G401 (cell line): ENCODE results near the gene ANKMY1. TPM values are rescaled to one million over a fixed set of nuclear protein-coding genes. Genes with fewer than 3 reads are reported as not detected.

Experiments
- DNase-seq: peaks from one replicate; pipeline ENCODE4 v3.0.0-alpha.2; 2015; ENCODE audit warnings: low spot score
- in situ Hi-C: cut with HindIII; loops from 2 replicates; pipeline ENCODE4 v1.10.0; 2016; ENCODE audit warnings: low sequenced_read_pairs, mixed read lengths
- total RNA-seq: library from RNA; depleted of rRNA; stranded (reverse); fragments of >200 nt; shearing (Covaris generic); gene quantifications from 2 replicates; pipeline ENCODE4 v1.2.3, GENCODE V29; 2014

The ANKMY1 gene
- total RNA-seq, 1 experiment from 2014 or later: 14.7 TPM

DNA sequence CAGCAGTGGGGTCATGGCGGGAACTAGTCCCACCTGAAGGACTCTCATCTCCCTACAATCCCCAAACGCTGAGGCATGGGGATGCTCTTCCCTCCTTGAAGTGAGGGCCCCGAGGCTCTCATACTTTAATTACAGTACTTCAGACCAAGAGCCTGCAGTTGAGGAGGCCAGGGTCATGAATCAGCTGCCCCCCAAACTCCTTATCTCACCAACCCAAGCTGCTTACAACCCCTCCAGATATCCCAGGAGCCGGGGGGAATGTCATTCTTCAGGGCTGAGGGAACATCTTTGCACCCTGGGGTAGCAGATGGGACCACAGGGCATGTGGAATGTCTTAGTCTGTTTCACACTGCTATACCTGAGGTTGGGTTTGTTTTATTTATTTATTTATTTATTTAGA lies 26.0 kb upstream of the ANKMY1 start:
- DNase-seq: no peak
- in situ Hi-C loops: no loop called here

DNA sequence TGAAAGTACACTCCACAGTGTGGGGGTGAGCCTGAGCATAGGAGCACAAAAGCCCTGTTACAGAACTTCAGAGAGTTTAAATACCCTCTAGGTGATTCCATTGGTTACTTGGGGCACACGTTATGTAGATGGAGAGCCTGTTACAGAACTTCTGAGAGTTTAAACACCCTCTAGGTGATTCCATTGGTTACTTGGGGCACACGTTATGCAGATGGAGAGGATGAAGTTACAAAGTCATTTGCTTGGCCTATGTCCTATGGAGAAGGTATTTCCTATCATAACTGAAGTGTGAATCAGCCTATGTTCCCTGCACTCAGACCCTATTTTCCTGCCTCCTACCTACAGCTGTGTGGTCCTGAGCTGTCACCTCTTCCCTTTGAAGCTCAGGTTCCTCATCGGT lies 25.0 kb upstream of the ANKMY1 start:
- DNase-seq: no peak
- in situ Hi-C loops: no loop called here

DNA sequence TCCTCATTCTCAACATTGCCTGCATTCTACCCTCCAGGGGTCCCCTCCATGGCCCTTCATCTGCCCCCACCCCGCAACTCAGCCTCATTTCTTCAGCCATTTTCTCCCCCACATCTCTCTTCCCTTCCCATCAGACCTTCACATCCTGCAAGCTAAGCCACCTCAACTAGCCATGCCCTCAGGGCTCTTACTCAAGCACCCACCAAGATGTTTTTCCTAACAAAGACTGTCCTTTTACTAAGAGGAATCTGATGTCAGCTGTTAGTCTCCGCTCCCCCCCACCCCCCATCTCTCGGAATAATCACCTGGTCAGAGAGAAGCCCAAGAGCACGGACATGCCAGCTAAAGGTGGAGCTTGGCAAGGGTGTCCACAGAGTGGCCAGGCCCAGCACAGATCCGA lies 24.0 kb upstream of the ANKMY1 start:
- DNase-seq: no peak
- in situ Hi-C loops: no loop called here

- DNase-seq: no peak
- in situ Hi-C loops: no loop called here
Observed at GRCh38 chr2:240579771-240580614, 22.2 kb upstream of the ANKMY1 start.

DNA sequence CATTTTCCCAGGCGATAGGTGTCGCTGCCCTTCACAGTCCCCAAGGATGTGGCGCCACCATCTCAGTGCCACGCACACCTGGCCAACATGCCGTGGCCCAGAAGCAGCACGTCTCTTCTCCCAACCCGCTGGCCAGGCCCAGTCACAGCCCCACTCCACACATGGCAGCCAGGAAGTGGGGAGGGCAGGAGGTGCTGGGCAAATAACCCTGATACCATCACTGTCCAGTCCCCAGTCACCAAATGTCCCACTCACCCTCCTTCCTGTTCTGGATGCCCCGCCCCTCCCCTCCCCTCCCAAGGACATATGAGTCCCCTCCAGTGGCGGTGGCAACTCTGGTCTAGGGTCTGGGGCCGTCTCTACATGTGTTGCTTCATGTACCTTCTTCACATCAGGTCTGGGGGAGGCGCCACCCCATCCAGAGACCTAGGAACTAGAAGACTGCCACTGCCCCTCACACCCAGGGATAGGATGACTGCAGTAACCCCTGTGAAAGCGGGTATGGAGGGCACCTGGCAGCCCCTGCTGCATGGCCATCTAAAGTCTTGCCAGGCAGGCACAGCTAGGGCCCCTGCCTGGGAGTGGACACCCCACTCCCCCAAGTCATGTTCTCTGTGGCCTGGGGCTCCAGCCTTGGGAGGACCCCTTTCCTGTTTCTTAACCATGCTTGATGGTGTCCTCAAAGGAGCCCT lies 21.4 kb upstream of the ANKMY1 start:
- in situ Hi-C loops: no loop called here
- DNase-seq: no peak

- in situ Hi-C loops: no loop called here
- DNase-seq: no peak
Observed at GRCh38 chr2:240578488-240578887, 20.7 kb upstream of the ANKMY1 start.

- DNase-seq: no peak
- in situ Hi-C loops: no loop called here
Observed at GRCh38 chr2:240578110-240578450, 20.3 kb upstream of the ANKMY1 start.

GRCh38 chr2:240577281-240578109 lies 19.7 kb upstream of the ANKMY1 start:
- no peak for DNase-seq
- in situ Hi-C loops: no loop called here

GRCh38 chr2:240576436-240577205 lies 18.8 kb upstream of the ANKMY1 start:
- no peak for DNase-seq
- in situ Hi-C loops: no loop called here

DNA sequence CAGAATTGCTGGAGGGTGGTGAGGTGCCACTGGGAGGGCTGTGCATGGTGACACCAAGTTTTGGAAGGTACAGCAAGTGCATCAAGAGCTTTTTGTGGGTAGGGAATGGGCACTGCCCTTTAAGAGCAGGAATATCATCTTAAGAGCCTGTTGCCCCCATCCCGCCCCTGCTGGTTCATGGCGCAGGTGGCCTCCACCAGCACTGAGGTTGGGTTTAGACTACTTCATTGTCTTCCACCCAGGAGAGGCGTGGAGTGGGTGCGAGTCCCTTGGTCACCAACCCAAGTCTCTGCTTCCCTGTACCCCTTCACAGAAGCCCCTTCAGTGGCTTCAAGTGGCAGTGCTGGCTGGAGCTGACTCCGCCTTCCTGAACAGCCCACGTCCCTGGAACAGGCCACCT lies 18.2 kb upstream of the ANKMY1 start:
- in situ Hi-C loops: no loop called here
- no peak for DNase-seq

GRCh38 chr2:240575101-240575965 lies 17.5 kb upstream of the ANKMY1 start:
- in situ Hi-C loops: no loop called here
- no peak for DNase-seq

DNA sequence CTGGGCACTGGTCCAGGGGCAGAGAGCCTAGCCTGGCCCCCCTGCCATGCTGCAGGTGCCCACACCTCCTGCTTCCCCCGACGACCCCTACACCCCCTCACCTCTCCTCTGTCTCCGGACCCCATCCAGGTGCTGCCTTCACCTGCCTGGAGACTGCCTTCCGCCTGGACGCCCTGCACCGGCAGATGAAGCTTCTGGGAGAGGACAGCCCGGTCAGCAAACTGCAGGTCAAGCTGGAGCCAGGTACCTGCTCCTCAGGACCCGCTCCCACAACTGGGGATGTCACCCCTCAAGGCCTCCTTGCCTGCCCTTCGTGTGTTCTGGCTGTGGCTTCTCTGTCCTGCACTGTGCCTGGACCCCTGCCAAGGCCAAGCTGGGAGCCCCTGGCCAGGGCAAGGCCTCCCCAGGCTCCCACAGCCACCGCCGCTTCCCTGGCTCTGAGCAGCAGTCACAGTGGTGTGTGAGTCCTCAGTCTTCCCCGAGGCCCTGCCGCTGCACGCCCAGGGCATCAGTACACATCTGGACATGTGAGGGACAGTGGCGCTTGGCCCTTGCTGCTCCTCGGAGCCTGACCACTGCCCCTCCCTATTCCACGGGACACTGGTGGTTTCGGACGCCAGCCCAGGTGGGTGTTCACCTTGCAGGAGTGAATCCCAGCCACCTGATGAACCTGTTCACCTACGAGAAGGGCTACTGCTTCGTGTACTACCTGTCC lies 16.8 kb upstream of the ANKMY1 start:
- in situ Hi-C loops: no loop called here
- DNase-seq: no peak

DNA sequence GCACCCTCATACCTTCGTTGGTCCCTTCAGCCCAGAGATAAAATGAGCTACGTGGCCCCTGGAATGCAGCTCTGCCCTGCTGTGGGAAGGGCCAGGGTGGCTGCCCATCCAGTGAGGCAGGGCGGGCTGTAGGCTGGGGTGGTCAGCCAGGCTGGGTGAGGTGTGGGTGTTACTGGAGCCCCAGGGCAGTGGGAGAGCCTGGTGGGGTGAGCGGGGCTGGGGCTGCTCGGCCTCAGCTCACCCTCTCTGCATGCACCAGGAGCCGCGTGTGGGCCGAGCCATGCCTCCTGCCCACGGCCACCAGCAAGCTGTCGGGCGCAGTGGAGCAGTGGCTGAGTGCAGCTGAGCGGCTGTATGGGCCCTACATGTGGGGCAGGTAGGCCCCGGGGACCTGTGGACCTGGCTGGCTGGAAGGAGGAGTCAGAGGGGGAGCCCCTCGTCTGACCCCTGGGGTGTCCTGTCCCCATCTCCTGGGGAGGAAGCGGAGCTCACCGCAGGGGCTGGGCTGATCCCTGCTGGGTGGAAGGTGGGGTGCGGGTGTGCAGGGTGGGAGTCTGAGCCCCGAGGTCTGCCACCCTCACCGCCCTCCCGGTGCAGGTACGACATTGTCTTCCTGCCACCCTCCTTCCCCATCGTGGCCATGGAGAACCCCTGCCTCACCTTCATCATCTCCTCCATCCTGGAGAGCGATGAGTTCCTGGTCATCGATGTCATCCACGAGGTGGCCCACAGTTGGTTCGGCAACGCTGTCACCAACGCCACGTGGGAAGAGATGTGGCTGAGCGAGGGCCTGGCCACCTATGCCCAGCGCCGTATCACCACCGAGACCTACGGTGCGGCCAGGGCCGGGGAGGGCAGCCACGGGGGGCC lies 16.0 kb upstream of the ANKMY1 start:
- in situ Hi-C loops: no loop called here
- no peak for DNase-seq

DNA sequence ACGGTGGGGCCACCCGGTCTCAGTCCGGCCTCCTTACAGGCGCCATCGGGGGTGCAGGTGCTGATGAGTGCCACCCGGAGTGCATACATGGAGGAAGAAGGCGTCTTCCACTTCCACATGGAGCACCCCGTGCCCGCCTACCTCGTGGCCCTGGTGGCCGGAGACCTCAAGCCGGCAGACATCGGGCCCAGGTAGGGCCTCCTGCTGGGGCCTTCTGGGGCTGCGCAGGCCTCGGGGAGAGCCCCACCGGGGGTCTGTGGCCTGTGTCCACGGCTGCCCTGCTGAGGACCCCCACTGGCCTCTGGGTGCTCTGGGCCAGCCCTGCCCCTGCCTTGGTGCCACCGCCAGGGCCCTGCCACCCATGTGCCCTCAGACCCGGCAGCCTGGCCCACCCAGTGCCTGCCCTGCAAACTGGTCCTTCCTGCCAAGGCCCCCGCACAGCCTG lies 15.3 kb upstream of the ANKMY1 start:
- in situ Hi-C loops: no loop called here

DNA sequence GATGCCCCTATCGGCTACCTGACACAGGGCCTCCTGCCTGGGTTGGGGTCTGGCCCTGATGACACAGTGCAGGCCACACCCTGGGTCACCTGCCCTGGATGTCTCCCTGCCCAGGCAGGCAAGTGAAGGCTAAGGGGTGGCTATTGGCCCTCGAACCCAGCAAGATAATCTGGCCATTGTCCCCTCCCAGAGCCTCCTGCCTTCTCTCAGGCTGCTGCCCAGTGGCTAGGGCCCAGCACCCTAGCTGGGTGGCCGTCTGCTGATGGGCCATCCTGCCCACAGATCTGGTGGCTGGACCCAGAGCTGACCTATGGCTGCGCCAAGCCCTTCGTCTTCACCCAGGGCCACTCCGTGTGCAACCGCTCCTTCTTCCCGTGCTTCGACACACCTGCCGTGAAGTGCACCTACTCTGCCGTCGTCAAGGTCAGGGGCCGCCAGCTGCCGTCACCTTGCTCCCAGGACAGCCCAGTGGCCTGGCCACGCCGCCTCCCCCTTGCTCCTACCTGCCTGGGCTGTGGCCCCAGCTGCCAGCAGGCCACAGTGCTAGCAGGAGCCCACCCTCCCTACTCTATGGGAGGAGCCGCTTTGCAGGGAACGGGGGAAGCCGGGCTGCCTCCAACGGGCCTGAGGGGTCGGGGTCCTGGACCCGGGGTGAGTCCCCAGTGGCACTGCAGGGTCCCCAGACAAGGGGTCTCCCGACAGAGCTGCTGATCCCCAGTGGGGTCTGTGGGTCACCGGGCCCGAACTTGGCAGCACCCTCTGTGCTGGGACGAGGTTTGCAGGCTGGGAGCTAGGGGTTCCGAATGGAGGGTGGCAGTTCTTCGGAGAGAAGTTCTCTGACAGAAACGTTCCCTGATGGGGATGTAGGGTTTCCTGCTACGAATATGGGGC lies 14.6 kb upstream of the ANKMY1 start:
- in situ Hi-C loops: no loop called here
- DNase-seq: no peak

More for the DNA sequence above, 15.3 kb upstream of the ANKMY1 start:
- DNase-seq: no peak
